Activated CD8-positive, alpha-beta memory T cell treated with anti-CD3 and anti-CD28 coated beads for 24 hours (primary cell): ENCODE results near the gene ANKRD60.
A peak's percentile ranks its signal among the peaks of the same experiment; 100 is the strongest.

Experiments
- DNase-seq: peaks from one replicate; pipeline ENCODE4 v3.0.0-alpha.2; 2020

ANKRD60 gene

GRCh38 chr20:58188527-58188926 is 39.9 kb downstream of the ANKRD60 start:
- DNase-seq: no peak

- DNase-seq: no peak
Observed at GRCh38 chr20:58184984-58185383, 43.5 kb downstream of the ANKRD60 start.

- DNase-seq: no peak
Observed at GRCh38 chr20:58184063-58184462, 44.4 kb downstream of the ANKRD60 start.

GRCh38 chr20:58182521-58183140 is 45.8 kb downstream of the ANKRD60 start:
- DNase-seq: no peak

- peak; percentile 92 for DNase-seq
Observed at GRCh38 chr20:58179432-58180099, 48.9 kb downstream of the ANKRD60 start.

- no peak for DNase-seq
Observed at GRCh38 chr20:58179083-58179431, 49.4 kb downstream of the ANKRD60 start.

GRCh38 chr20:58177799-58178198 is 50.7 kb downstream of the ANKRD60 start:
- no peak for DNase-seq

GRCh38 chr20:58175836-58176235 is 52.6 kb downstream of the ANKRD60 start:
- DNase-seq: no peak

- no peak for DNase-seq
Observed at GRCh38 chr20:58175425-58175824, 53.0 kb downstream of the ANKRD60 start.

GRCh38 chr20:58174708-58175280 is 53.7 kb downstream of the ANKRD60 start:
- DNase-seq: no peak

- no peak for DNase-seq
Observed at GRCh38 chr20:58173930-58174707, 54.3 kb downstream of the ANKRD60 start.

GRCh38 chr20:58173091-58173490 is 55.4 kb downstream of the ANKRD60 start:
- DNase-seq: no peak

- DNase-seq: no peak
Observed at GRCh38 chr20:58171796-58172425, 56.5 kb downstream of the ANKRD60 start.

- DNase-seq: no peak
Observed at GRCh38 chr20:58169450-58169849, 59.0 kb downstream of the ANKRD60 start.

GRCh38 chr20:58168843-58169242 is 59.6 kb downstream of the ANKRD60 start:
- no peak for DNase-seq

GRCh38 chr20:58167759-58168158 is 60.7 kb downstream of the ANKRD60 start:
- no peak for DNase-seq
